HL-60/S4 treated with phorbol 12-myristate 13-acetate at 8.2 ng/mL for 4 days and 3 days (cell line): ENCODE measurements around the gene FAM131C.
"Not testable (repeated sequence)": the region's sequence is repeated elsewhere in the genome, so short reads cannot be mapped to it uniquely, and the experiment has no call there.

ENCODE experiments used
- in situ Hi-C: fragments of 300-500 bp; cut with MboI; formaldehyde crosslinking; loops from 2 replicates; pipeline ENCODE4 v1.15.0; 2022; ENCODE audit warnings: low sequenced_read_pairs

FAM131C gene

GRCh38 chr1:16107039-16107438 lies 33.6 kb upstream of the FAM131C start:
- in situ Hi-C loops = not testable (repeated sequence)

- in situ Hi-C loops = no loop called here
Observed at GRCh38 chr1:16101623-16102022, 28.2 kb upstream of the FAM131C start.

- in situ Hi-C loops = no loop called here
Observed at GRCh38 chr1:16099412-16099811, 26.0 kb upstream of the FAM131C start.

- in situ Hi-C loops = no loop called here
Observed at GRCh38 chr1:16095447-16095846, 22.0 kb upstream of the FAM131C start.

GRCh38 chr1:16094453-16095158 lies 21.2 kb upstream of the FAM131C start:
- in situ Hi-C loops = no loop called here

- in situ Hi-C loops = no loop called here
Observed at GRCh38 chr1:16093611-16094010, 20.2 kb upstream of the FAM131C start.

- in situ Hi-C loops = no loop called here
Observed at GRCh38 chr1:16092923-16093511, 19.6 kb upstream of the FAM131C start.

- in situ Hi-C loops = no loop called here
Observed at GRCh38 chr1:16092097-16092922, 18.9 kb upstream of the FAM131C start.

- in situ Hi-C loops = no loop called here
Observed at GRCh38 chr1:16091296-16091695, 17.8 kb upstream of the FAM131C start.

- in situ Hi-C loops = no loop called here
Observed at GRCh38 chr1:16090076-16090826, 16.8 kb upstream of the FAM131C start.

GRCh38 chr1:16088996-16089395 lies 15.5 kb upstream of the FAM131C start:
- in situ Hi-C loops = no loop called here

- in situ Hi-C loops = no loop called here
Observed at GRCh38 chr1:16088351-16088911, 15.0 kb upstream of the FAM131C start.

GRCh38 chr1:16087733-16088132 lies 14.3 kb upstream of the FAM131C start:
- in situ Hi-C loops = no loop called here

GRCh38 chr1:16085522-16085921 lies 12.1 kb upstream of the FAM131C start:
- in situ Hi-C loops = no loop called here

GRCh38 chr1:16083486-16083885 lies 10.0 kb upstream of the FAM131C start:
- in situ Hi-C loops = loop anchor here (5.0 kb wide), 1 partner anchor 104 kb away; no protein-coding TSS in a partner anchor

GRCh38 chr1:16082283-16083038 lies 9.0 kb upstream of the FAM131C start:
- in situ Hi-C loops = loop anchor here (5.0 kb wide), 1 partner anchor 105 kb away; no protein-coding TSS in a partner anchor

GRCh38 chr1:16081636-16082035 lies 8.2 kb upstream of the FAM131C start:
- in situ Hi-C loops = loop anchor here (5.0 kb wide), 1 partner anchor 106 kb away; no protein-coding TSS in a partner anchor

GRCh38 chr1:16080422-16081150 lies 7.1 kb upstream of the FAM131C start:
- in situ Hi-C loops = loop anchor here (5.0 kb wide), 1 partner anchor 107 kb away; no protein-coding TSS in a partner anchor
